Muscle of arm (tissue), 12 donors: Measurements from ENCODE around the gene UTP20. TPM values are rescaled to one million over a fixed set of nuclear protein-coding genes. Genes with fewer than 3 reads are reported as not detected.

Experiments used
- DNase-seq: peaks from one replicate; pipeline ENCODE4 v3.0.0-alpha.2; 2013
- polyA plus RNA-seq, 12 donors: library from polyadenylated mRNA; unstranded; fragments of 120-200 nt; gene quantifications; one replicate each; pipeline ENCODE4 v1.2.1, GENCODE V29; 2013; ENCODE audit not compliant: insufficient read length in 12 of 12

UTP20 gene
- polyA plus RNA-seq, 12 donors = 10.9 to 15.7 (median 12.4) TPM; not detected in 1

DNA sequence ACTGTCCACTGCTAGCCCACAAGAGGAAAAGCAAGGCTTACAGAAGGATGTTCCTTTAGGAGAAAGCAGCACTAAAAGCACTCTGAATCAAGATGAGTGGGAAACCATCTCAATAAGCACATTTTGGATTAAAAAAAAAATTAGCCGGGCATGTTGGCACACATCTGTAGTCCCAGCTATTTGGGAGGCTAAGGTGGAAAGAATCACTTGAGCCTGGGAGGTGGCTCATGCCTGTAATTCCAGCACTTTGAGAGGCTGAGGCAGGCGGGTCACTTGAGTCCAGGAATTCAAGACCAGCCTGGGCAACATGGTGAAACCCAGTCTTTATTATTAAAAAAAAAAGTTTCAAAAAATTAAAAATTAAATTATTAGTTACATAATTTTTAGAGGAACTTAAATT is 144.7 kb downstream of the UTP20 start:
- no peak for DNase-seq

DNA sequence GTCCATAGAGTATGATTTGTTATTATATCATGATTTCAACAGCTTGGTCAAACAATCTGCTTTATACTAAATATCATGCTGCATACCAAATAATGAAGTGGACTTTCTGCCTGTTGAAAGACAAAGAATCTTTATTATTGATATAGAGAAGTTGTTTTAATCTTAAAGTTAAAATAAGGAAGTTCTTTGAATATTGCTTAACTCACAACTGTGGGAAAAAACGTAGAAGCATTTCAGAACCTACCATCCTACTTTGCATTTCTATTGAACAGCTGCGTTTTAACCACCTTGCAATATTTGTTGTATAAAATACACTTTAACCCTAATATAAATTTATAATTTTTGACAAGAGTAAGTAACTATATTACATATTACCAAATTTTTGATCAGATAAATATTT is 150.6 kb downstream of the UTP20 start:
- DNase-seq = no peak

DNA sequence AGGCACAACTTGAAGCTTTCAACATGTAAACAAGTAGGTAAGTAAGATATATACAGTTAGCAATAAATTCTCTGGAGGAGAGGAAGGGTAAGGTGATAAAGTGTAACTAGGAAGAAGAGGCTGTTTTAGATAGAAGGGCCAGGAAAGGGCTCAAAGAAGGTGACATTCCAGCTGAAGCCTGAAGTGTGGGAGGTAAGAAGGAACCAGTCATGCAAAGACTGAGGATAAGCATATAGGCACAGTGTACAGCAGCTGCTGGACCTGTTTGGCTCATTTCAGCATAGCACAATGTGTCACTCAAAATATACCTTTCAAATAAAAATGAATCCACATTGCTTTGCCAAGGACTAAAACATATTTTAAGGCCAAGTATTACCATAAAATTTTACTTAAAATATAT is 156.2 kb downstream of the UTP20 start:
- DNase-seq = no peak

Other genes with a start within 250 kb of the UTP20 start
- gene SLC5A8, start 69.9 kb upstream of the UTP20 start, polyA plus RNA-seq = under 1 TPM in 6 of 12 donors, not detected in 6; 0.05 to 0.14 (median 0.07) TPM
- 100 to 1,000 TPM in 4 of 12 donors, 10 to 100 TPM in 7, not detected in 1; 71.7 to 114 (median 99.4) TPM for gene ARL1, start 127.7 kb downstream of the UTP20 start, polyA plus RNA-seq
- gene SPIC, start 195.2 kb downstream of the UTP20 start, polyA plus RNA-seq = under 1 TPM in 1 of 12 donors, not detected in 11; 0.97 TPM